Measurements from ENCODE around the gene SCG5. TPM values are rescaled to one million over a fixed set of nuclear protein-coding genes. Genes with fewer than 3 reads are reported as not detected.
"Not testable (repeated sequence)": the region's sequence is repeated elsewhere in the genome, so short reads cannot be mapped to it uniquely, and the experiment has no call there.

SCG5 gene, protein sequence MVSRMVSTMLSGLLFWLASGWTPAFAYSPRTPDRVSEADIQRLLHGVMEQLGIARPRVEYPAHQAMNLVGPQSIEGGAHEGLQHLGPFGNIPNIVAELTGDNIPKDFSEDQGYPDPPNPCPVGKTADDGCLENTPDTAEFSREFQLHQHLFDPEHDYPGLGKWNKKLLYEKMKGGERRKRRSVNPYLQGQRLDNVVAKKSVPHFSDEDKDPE
- 1 to 10 TPM; 3.5 to 4.3 TPM for total RNA-seq

DNA sequence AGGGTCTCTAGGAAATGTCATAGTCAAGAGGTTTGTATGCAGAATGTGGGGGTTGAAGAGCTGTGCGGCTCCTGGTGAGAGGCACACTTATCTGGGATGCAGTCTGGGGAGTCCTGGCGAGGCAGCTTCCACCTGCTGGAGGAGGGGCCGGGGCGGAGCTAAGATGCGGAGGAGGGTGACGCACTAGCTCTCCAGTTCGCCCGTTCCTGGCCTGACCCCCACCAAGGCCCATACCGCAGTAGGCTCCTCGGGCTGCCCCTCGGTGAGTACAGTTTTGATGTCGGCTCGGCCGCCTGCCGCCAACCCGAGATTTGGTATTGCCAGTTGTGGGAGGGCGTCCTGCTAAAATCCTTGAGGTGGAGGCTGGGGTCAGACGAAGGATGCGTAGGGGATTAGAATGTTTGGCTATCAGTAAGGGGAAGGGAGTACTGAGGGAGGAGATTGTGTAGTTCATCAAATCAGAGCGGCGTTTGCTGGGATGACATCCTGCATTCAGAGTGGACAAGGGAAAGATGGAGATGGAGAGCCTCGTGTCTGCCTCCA is at the start of gene SCG5:
SCG5 (plus strand) TSS at position 194 of the 543 bp plus-strand sequence. CDS start 1,883 bp downstream, outside the sequence.
- H3K27me3 Mint-ChIP-seq, result no peaks in the 10 kb centered on the region

DNA sequence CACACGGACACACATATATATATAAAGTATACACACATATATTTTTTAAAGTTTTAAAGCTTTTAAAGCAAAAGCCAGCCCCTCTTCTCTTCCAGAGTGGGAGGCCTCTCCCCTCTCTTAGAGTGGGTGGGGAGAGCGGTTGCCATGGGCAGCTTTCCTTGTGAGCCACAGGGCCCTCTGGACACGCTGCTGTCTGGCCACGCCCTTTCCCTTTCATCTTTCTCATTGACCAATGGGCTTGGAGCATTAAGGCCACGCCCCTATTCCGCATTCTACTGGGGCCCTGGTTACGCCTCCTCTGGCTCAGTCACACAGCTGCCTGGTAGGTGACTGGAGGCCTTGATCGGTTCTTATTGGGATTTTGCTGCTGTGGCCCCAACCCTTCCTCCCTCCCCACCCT is 48.4 kb upstream of the SCG5 start, which contains the start of gene GOLGA8N:
GOLGA8N (plus strand) TSS at position 306 of the 400 bp plus-strand sequence.
- H3K36me3 Mint-ChIP-seq; H3K4me1 Mint-ChIP-seq; DNase-seq; CTCF ChIA-PET; H3K9me3 Mint-ChIP-seq (ENCODE audit: low read depth); H3K4me3 Mint-ChIP-seq; H3K27ac Mint-ChIP-seq; ATAC-seq; H3K27me3 Mint-ChIP-seq: not testable (repeated sequence)

More for the DNA sequence above, at the start of gene SCG5:
- Mint-ChIP-seq H3K27ac (no peak within 1 kb of the TSS), H3K36me3 (peaks cover 38% of the 10 kb centered on the region), H3K4me1 (no peaks in the 10 kb centered on the region), H3K9me3 (ENCODE audit: low read depth) (no peaks in the 10 kb centered on the region), H3K4me3 (no peak within 1 kb of the TSS)
- no peak for DNase-seq
- no peak for ATAC-seq
- CTCF ChIA-PET, result interaction anchor here (1.5 kb wide), 1 partner anchor 10 kb away, joined by 6 read pairs; no protein-coding TSS in a partner anchor

DNA sequence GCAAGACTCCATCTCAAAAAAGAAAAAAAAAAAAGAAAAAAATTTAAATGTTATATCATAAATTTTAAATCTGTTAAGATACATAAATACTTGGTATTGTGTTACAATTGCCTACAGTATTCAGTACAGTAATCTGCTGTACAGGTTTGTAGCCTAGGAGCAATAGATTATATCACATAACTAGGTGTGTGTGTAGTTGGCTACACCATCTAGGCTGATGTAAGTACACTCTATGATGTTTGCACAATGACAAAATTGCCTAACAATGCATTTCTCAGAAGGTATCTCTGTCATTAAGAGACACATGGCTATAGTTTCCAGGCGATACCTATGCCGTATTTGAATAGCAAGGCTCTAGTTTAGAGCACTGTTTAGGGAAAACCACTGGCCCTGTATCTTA is 32.0 kb upstream of the SCG5 start:
- H3K9me3 Mint-ChIP-seq (ENCODE audit: low read depth); H3K36me3 Mint-ChIP-seq; H3K4me1 Mint-ChIP-seq; H3K4me3 Mint-ChIP-seq; H3K27me3 Mint-ChIP-seq; DNase-seq; CTCF ChIA-PET; ATAC-seq; H3K27ac Mint-ChIP-seq: not testable (repeated sequence)

DNA sequence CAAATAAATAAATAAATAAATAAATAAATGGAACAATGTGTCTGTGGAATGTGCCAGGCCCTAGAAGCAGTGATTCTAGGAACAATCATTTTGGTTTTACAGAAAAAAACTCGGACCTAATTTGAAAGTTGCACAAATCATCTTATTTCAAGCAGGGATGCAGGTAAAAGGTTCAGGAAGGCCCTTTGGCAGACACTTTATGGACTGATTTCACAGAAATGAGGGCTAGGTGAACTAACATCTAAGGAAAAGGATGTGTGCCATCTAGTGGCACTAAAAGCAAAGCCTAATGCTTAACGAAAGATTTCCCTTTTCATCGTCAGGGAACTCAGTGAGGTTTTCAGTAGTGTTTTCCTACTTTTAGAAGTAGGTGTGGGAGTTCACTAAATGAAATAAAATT is 30.8 kb upstream of the SCG5 start:
- H3K27me3 Mint-ChIP-seq; H3K36me3 Mint-ChIP-seq; H3K9me3 Mint-ChIP-seq (ENCODE audit: low read depth); ATAC-seq; DNase-seq; H3K4me3 Mint-ChIP-seq; H3K27ac Mint-ChIP-seq; H3K4me1 Mint-ChIP-seq; CTCF ChIA-PET: not testable (repeated sequence)

DNA sequence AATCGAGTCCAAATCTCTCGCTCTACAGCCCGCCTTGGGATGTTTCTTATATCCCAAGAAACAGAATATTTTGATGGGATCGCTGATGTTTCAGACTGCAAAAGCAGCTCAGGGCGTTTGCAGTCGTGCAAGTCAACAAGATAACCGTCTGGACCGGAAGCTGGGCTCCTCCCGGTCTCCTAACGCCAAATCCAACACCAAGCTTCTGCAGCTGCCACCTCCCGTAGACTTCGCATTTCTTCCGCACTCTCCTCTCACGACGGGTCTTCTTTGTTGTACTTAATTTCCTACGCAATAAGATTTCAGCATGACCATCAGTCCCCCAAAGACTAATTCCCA is 26.8 kb upstream of the SCG5 start:
- not testable (repeated sequence) for DNase-seq
- peak; percentile 32 for ATAC-seq

DNA sequence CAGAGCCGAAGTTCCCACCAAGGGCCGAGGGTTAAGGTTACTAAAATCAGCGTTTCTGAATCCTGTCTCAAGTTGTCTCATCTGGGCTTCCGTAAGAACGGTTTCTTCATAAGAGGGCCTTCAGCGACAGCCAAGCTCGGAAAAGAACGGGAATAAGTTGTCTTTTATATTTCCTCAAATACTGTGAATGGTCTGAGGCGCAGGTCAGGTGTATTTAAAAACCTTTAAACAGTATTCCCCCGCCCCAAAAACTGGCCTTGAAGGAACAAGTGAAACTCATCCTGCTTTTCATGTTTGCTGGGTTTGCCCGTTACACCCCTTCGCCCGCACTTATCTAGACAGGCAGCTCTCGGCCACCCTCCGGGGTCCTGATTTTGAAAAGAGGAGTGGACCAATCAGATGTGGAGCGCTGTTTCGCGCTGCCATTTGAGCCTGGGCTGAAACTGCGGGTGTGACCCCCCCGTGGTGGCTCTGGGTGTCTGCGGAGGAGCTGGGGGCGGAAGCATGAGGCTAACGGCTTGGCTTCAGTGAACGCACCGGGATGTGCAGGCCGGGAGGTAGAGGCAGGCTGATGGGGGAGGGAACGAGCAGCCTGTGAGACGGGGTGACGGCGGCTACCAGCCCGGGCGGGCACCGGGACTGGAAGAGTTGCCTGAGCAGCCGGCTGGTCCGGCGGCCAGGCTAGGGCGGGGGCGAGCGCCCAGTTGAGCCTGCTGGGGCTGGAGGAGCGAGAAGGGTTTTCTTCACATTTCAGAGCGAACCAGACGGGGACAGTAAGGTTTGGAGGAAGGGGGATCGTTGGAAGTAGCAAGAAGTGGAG is 26.2 kb upstream of the SCG5 start, which contains the start of gene ARHGAP11A:
ARHGAP11A (plus strand) TSS at position 454 of the 820 bp plus-strand sequence. CDS start 708 bp downstream, outside the sequence.
- peak; percentile 94 for DNase-seq
- H3K9me3 Mint-ChIP-seq (ENCODE audit: low read depth); H3K27me3 Mint-ChIP-seq; CTCF ChIA-PET: not testable (repeated sequence)
- Mint-ChIP-seq H3K4me3 (peak within 1 kb of the TSS; percentile 100), H3K27ac (peak within 1 kb of the TSS; percentile 98), H3K36me3 (peaks cover 21% of the 10 kb centered on the region), H3K4me1 (peaks cover 20% of the 10 kb centered on the region)
- peak; percentile 90 for ATAC-seq

More for the DNA sequence above, 26.8 kb upstream of the SCG5 start:
- H3K9me3 Mint-ChIP-seq (ENCODE audit: low read depth); H3K27me3 Mint-ChIP-seq; CTCF ChIA-PET: not testable (repeated sequence)
- peaks cover 21% of the 10 kb centered on the region for H3K36me3 Mint-ChIP-seq
- H3K4me3 Mint-ChIP-seq, result peak overlapping the region; percentile 100
- H3K4me1 Mint-ChIP-seq, result peaks cover 20% of the 10 kb centered on the region
- peak overlapping the region; percentile 98 for H3K27ac Mint-ChIP-seq

DNA sequence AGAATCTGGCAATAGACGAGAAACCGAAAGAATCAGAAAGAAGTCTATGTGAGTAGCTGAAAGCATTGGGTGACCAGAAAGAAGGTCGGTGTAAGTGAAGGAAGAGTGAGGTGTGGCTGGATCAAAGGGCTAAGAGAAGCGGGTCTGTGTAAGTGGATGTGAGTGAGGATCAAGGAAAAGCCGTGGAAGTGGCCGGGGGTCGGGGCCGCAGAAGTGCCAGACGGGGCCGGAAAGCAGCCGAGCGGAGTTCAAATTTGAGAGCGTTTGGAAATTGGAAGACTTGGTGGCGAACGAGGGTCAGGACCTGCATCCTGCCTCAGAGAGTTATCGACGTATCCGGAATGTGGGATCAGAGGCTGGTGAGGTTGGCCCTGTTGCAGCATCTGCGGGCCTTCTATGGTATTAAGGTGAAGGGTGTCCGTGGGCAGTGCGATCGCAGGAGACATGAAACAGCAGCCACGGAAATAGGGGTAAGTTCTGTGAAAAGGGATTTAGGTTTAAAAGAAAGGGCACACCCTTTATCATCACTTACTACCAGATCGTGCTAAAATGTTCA is 25.6 kb upstream of the SCG5 start:
- DNase-seq, result peak; percentile 61
- Mint-ChIP-seq H3K4me3 (peak overlapping the region; percentile 100), H3K4me1 (peaks cover 17% of the 10 kb centered on the region), H3K36me3 (peaks cover 21% of the 10 kb centered on the region), H3K27ac (peak overlapping the region; percentile 98)
- H3K27me3 Mint-ChIP-seq; H3K9me3 Mint-ChIP-seq (ENCODE audit: low read depth); CTCF ChIA-PET: not testable (repeated sequence)
- ATAC-seq, result peak; percentile 22

DNA sequence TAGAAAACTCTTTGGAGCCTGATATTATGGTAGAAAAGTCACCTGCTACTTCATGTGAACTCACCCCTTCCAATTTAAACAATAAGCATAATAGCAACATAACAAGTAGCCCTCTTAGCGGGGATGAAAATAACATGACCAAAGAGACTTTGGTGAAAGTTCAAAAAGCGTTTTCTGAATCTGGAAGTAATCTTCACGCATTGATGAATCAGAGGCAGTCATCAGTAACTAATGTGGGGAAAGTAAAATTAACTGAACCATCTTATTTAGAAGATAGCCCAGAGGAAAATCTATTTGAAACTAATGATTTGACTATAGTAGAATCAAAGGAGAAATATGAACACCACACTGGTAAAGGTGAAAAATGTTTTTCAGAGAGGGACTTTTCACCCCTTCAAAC is 5.1 kb upstream of the SCG5 start:
- Mint-ChIP-seq H3K27me3 (no peaks in the 10 kb centered on the region), H3K4me1 (no peaks in the 10 kb centered on the region), H3K27ac (no peak overlapping the region), H3K36me3 (peaks cover 56% of the 10 kb centered on the region), H3K9me3 (ENCODE audit: low read depth) (no peaks in the 10 kb centered on the region), H3K4me3 (no peak overlapping the region)
- DNase-seq (no peak), ATAC-seq (no peak)
- CTCF ChIA-PET, result interaction anchor here (1.3 kb wide), 1 partner anchor 26 kb away, joined by 3 read pairs; no protein-coding TSS in a partner anchor

DNA sequence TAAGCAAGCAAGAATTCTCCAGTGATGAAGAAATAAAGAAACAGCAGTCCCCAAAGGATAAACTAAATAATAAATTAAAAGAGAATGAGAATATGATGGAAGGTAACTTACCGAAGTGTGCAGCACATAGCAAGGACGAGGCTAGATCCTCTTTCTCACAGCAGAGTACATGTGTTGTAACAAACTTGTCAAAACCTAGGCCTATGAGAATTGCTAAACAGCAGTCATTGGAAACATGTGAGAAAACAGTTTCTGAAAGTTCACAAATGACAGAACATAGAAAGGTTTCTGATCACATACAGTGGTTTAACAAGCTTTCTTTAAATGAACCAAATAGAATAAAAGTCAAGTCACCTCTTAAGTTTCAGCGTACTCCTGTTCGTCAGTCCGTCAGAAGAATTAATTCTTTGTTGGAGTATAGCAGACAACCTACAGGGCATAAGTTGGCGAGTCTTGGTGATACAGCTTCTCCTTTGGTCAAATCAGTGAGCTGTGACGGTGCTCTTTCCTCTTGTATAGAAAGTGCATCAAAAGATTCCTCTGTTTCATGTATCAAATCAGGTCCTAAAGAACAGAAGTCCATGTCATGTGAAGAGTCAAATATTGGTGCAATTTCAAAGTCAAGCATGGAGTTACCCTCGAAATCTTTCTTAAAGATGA is 4.5 kb upstream of the SCG5 start:
- no peaks in the 10 kb centered on the region for H3K9me3 Mint-ChIP-seq (ENCODE audit: low read depth)
- ATAC-seq, result no peak

DNA sequence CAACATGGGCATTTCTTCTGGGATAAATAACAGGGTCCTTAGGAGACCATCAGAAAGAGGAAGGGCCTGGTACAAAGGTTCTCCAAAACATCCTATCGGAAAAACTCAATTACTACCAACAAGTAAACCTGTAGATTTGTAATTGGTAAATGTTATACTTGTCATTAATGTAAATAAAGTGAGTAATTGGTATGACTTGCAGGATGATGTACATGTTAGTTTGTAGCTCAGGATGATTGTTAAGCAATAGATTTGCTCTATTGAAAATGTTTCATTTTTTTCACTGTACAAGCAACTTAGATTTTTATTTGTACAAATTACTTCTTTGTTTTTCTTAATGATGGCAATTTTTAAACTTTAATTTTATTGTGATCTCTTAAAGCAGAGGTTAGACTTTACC is 3.8 kb upstream of the SCG5 start:
- no peaks in the 10 kb centered on the region for H3K27me3 Mint-ChIP-seq
- DNase-seq (no peak), ATAC-seq (no peak)
- H3K4me1 Mint-ChIP-seq, result no peaks in the 10 kb centered on the region
- H3K4me3 Mint-ChIP-seq, result no peak overlapping the region
- no peaks in the 10 kb centered on the region for H3K9me3 Mint-ChIP-seq (ENCODE audit: low read depth)
- peaks cover 57% of the 10 kb centered on the region for H3K36me3 Mint-ChIP-seq
- CTCF ChIA-PET, result no interaction called here
- H3K27ac Mint-ChIP-seq, result no peak overlapping the region

More for the DNA sequence above, 4.5 kb upstream of the SCG5 start:
- Mint-ChIP-seq H3K36me3 (peaks cover 57% of the 10 kb centered on the region), H3K4me1 (no peaks in the 10 kb centered on the region), H3K27ac (no peak overlapping the region), H3K27me3 (no peaks in the 10 kb centered on the region), H3K4me3 (no peak overlapping the region)
- CTCF ChIA-PET, result no interaction called here
- no peak for DNase-seq

DNA sequence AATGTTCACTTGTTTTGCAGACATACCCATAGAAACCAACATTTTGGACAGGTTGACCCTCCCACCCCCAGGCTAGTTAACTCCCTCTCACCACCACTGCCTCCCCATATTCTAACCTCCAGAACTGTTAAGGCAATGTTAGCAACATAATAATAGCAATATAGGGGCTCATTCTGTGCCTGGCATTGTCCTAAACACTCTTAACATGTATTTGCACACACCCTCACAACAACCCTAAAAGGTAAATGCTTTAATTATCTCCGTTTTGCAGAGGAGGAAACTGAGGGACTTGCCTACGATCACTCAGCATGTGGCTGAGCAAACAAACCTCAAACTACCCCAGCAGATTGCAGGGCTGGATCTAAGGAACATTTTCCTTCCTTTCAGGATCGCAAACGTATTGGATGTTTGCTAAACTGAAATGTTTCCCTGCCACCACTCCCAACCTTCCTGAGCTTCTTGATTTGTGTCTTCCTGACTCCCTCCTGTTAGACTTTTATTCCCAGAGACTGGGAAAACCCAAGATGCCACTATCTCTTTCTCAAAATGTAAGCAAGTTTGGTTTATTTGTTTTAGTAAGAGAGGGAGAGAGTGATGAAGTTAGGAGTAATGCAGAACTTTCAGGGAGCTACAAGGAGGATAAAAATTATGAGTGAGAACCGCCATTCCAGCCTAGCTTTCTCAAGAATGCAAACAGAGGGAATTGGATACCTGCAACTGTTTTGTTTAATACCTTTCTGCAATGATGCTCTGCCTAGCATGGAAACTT is 1.3 kb downstream of the SCG5 start:
- Mint-ChIP-seq H3K27ac (no peak overlapping the region), H3K36me3 (peaks cover 33% of the 10 kb centered on the region), H3K27me3 (no peaks in the 10 kb centered on the region), H3K4me1 (no peaks in the 10 kb centered on the region), H3K4me3 (no peak overlapping the region), H3K9me3 (ENCODE audit: low read depth) (no peaks in the 10 kb centered on the region)
- ATAC-seq (no peak), DNase-seq (no peak)
- CTCF ChIA-PET, result interaction anchor here (0.6 kb wide), 1 partner anchor 38 kb away, joined by 3 read pairs; no protein-coding TSS in a partner anchor

DNA sequence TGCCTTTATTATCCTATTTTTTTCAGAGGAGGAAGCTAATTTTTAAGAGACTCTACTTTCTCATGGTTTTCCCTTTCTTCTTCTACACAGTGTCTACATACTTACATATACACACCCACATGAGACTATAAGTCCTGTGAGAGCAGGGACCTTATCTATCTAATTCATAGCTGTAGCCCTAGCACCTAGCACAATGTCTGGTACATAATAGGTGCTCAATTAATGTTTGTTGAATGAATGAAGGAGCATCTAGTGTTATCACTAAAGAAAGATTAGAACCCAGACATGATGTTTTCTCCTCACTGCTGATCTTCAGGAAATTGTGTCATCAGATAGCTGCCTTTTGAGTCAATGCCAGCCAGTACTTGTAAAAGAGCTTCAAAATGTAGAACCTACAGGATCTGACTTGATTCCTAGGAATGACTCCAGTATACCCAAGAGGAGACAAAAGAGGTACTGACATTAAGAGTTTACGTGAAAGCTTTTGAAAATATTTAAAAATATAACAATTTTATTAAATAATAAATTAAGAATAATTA is 2.5 kb downstream of the SCG5 start:
- Mint-ChIP-seq H3K9me3 (ENCODE audit: low read depth) (no peaks in the 10 kb centered on the region), H3K27ac (no peak overlapping the region), H3K4me1 (no peaks in the 10 kb centered on the region), H3K4me3 (no peak overlapping the region), H3K27me3 (no peaks in the 10 kb centered on the region), H3K36me3 (peaks cover 40% of the 10 kb centered on the region)
- DNase-seq (no peak), ATAC-seq (no peak)
- CTCF ChIA-PET, result interaction anchor here (1.1 to 1.7 kb wide), 2 partner anchors 10 to 12 kb away, joined by 3 to 8 read pairs; no protein-coding TSS in a partner anchor
